ENCODE measurements around the gene MARVELD3.

GRCh38 chr16:71669926-71670536 is 44.0 kb downstream of the MARVELD3 start:
- TF ChIP-seq MAX (IDR thresholded peaks at IDR 0.05): no peak
- TF ChIP-seq NFIC (IDR thresholded peaks at IDR 0.05): no peak
- TF ChIP-seq EP300 (IDR thresholded peaks at IDR 0.05; ENCODE audit: borderline replicate concordance): no peak
- no peak for TF ChIP-seq ZBTB7A (IDR thresholded peaks at IDR 0.05; ENCODE audit: low read depth)
- no peak for TF ChIP-seq RAD21 (IDR thresholded peaks at IDR 0.05; ENCODE audit: low read depth)

All from Ishikawa (cell line).